ENCODE measurements around the gene PARVB.

PARVB gene

GRCh38 chr22:44181033-44181911 lies 157.2 kb downstream of the PARVB start:
- TF ChIP-seq EZH2phosphoT487 (IDR thresholded peaks at IDR 0.05; ENCODE audit: low read depth) (no peak), CTCF (IDR thresholded peaks at IDR 0.05; ENCODE audit: low read depth, low read length) (no peak)
- Histone ChIP-seq H3K27ac (ENCODE audit: low read length) (no peak overlapping the region; the same call in 1 of the 2 replicates), H3K9ac (ENCODE audit: low read length) (peak overlapping the region; percentile 64), H3K27me3 (ENCODE audit: low read depth, low read length) (peaks cover 14% of the 10 kb centered on the region), H4K20me1 (ENCODE audit: insufficient read depth, low read length) (no peaks in the 10 kb centered on the region), H3K4me3 (ENCODE audit: low read length) (peak overlapping the region; percentile 74), H3K9me3 (ENCODE audit: insufficient read depth, low read length) (no peaks in the 10 kb centered on the region), H2AFZ (ENCODE audit: low read depth, low read length) (peak overlapping the region; percentile 67), H3K4me1 (ENCODE audit: low read length) (peaks cover 46% of the 10 kb centered on the region), H3K79me2 (ENCODE audit: low read length) (no peaks in the 10 kb centered on the region), H3K4me2 (ENCODE audit: low read length) (peak overlapping the region; percentile 82), H3K36me3 (replicated peaks; ENCODE audit: low read depth, low read length) (no peaks in the 10 kb centered on the region)

- Histone ChIP-seq H3K36me3 (replicated peaks; ENCODE audit: low read depth, low read length) (no peaks in the 10 kb centered on the region), H3K9ac (ENCODE audit: low read length) (peak overlapping the region; percentile 64), H3K9me3 (ENCODE audit: insufficient read depth, low read length) (no peaks in the 10 kb centered on the region), H3K27me3 (ENCODE audit: low read depth, low read length) (peaks cover 14% of the 10 kb centered on the region), H3K27ac (ENCODE audit: low read length) (no peak overlapping the region; the same call in 1 of the 2 replicates), H3K4me1 (ENCODE audit: low read length) (peaks cover 46% of the 10 kb centered on the region), H3K4me3 (ENCODE audit: low read length) (peak overlapping the region; percentile 74), H3K79me2 (ENCODE audit: low read length) (no peaks in the 10 kb centered on the region), H4K20me1 (ENCODE audit: insufficient read depth, low read length) (no peaks in the 10 kb centered on the region), H2AFZ (ENCODE audit: low read depth, low read length) (peak overlapping the region; percentile 67), H3K4me2 (ENCODE audit: low read length) (peak overlapping the region; percentile 82)
- TF ChIP-seq EZH2phosphoT487 (IDR thresholded peaks at IDR 0.05; ENCODE audit: low read depth), result no peak
Observed at GRCh38 chr22:44181912-44182587, 157.9 kb downstream of the PARVB start.

GRCh38 chr22:44182588-44183286 lies 158.6 kb downstream of the PARVB start:
- Histone ChIP-seq H3K4me2 (ENCODE audit: low read length) (peak overlapping the region; percentile 82), H3K9ac (ENCODE audit: low read length) (peak overlapping the region; percentile 64; the same call in 1 of the 2 replicates)

DNA sequence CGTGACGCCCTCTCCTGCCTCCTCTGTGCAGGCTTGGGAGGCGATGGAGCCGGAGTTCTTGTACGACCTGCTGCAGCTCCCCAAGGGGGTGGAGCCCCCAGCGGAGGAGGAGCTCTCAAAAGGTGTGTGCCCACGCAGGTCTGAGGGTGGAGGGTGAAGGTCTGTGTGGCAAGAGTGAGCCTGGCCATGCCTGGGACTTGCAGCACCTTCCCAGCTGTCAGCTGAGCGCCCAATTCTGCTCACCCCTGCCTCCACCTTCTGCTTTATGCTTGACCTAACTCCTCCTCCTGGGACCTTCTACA lies 159.1 kb downstream of the PARVB start:
- peaks cover 46% of the 10 kb centered on the region for H3K4me1 ChIP-seq (ENCODE audit: low read length)
- peak overlapping the region; percentile 82 for H3K4me2 ChIP-seq (ENCODE audit: low read length)

More at GRCh38 chr22:44182588-44183286, 158.6 kb downstream of the PARVB start:
- H3K27me3 ChIP-seq (ENCODE audit: low read depth, low read length), result peaks cover 14% of the 10 kb centered on the region
- H3K9me3 ChIP-seq (ENCODE audit: insufficient read depth, low read length), result no peaks in the 10 kb centered on the region
- H3K36me3 ChIP-seq (replicated peaks; ENCODE audit: low read depth, low read length), result no peaks in the 10 kb centered on the region
- H4K20me1 ChIP-seq (ENCODE audit: insufficient read depth, low read length), result no peaks in the 10 kb centered on the region
- TF ChIP-seq EZH2phosphoT487 (IDR thresholded peaks at IDR 0.05; ENCODE audit: low read depth), result no peak
- TF ChIP-seq CTCF (IDR thresholded peaks at IDR 0.05; ENCODE audit: low read depth, low read length), result no peak
- no peaks in the 10 kb centered on the region for H3K79me2 ChIP-seq (ENCODE audit: low read length)
- no peak overlapping the region; the same call in 1 of the 2 replicates for H3K27ac ChIP-seq (ENCODE audit: low read length)
- H2AFZ ChIP-seq (ENCODE audit: low read depth, low read length), result no peak overlapping the region
- H3K4me3 ChIP-seq (ENCODE audit: low read length), result peak overlapping the region; percentile 74
- peaks cover 46% of the 10 kb centered on the region for H3K4me1 ChIP-seq (ENCODE audit: low read length)

More for the DNA sequence above, 159.1 kb downstream of the PARVB start:
- no peaks in the 10 kb centered on the region for H3K36me3 ChIP-seq (replicated peaks; ENCODE audit: low read depth, low read length)
- no peak overlapping the region for H3K9ac ChIP-seq (ENCODE audit: low read length)
- no peak for TF ChIP-seq CTCF (IDR thresholded peaks at IDR 0.05; ENCODE audit: low read depth, low read length)
- TF ChIP-seq EZH2phosphoT487 (IDR thresholded peaks at IDR 0.05; ENCODE audit: low read depth), result no peak
- H4K20me1 ChIP-seq (ENCODE audit: insufficient read depth, low read length), result no peaks in the 10 kb centered on the region
- no peak overlapping the region for H3K27ac ChIP-seq (ENCODE audit: low read length)
- H2AFZ ChIP-seq (ENCODE audit: low read depth, low read length), result no peak overlapping the region
- H3K27me3 ChIP-seq (ENCODE audit: low read depth, low read length), result peaks cover 14% of the 10 kb centered on the region
- no peaks in the 10 kb centered on the region for H3K79me2 ChIP-seq (ENCODE audit: low read length)
- no peaks in the 10 kb centered on the region for H3K9me3 ChIP-seq (ENCODE audit: insufficient read depth, low read length)
- H3K4me3 ChIP-seq (ENCODE audit: low read length), result no peak overlapping the region
